Heart left ventricle (tissue), 16 donors: ENCODE data around the gene MS4A1. TPM values are rescaled to one million over a fixed set of nuclear protein-coding genes. Genes with fewer than 3 reads are reported as not detected.

Source experiments
- ATAC-seq, 4 donors: fragments of 200-7000 bp; cut with Tn5 transposase; one replicate each; pipeline ENCODE4 v1.9.1; 2020 to 2022; ENCODE audit warnings: moderate library complexity in 4 of 4, mild to moderate bottlenecking in 3 of 4, moderate number of reproducible peaks in 1 of 4
- DNase-seq, 5 donors: peaks; one replicate each; pipeline ENCODE4 v3.0.0-alpha.2; 2020
- H3K27ac ChIP-seq, 12 donors: fragments of 200-600 bp; sonication (generic) in 4 of 12; one replicate each; pipeline versions ENCODE4 v1.5.0 to v1.8.0; 2016 to 2022; ENCODE audit warnings: mild to moderate bottlenecking in 2 of 12
- H3K27me3 ChIP-seq, 9 donors: fragments of 200-600 bp; sonication (generic) in 2 of 9; one replicate each; pipeline versions ENCODE4 v1.5.1 to v1.8.0; 2016 to 2022; ENCODE audit warnings: mild to moderate bottlenecking in 3 of 9
- H3K36me3 ChIP-seq, 9 donors: fragments of 200-600 bp; sonication (generic) in 2 of 9; one replicate each; pipeline versions ENCODE4 v1.5.0 to v1.8.0; 2018 to 2022; ENCODE audit warnings: mild to moderate bottlenecking in 2 of 9
- H3K4me1 ChIP-seq, 12 donors: fragments of 200-600 bp; sonication (generic) in 4 of 12; one replicate each; pipeline versions ENCODE4 v1.5.0 to v1.8.0; 2016 to 2022; ENCODE audit warnings: mild to moderate bottlenecking in 3 of 12
- H3K4me3 ChIP-seq, 12 donors: fragments of 200-600 bp; sonication (generic) in 4 of 12; one replicate each; pipeline versions ENCODE4 v1.5.0 to v1.8.0; 2017 to 2022; ENCODE audit warnings: mild to moderate bottlenecking in 9 of 12, moderate library complexity in 4 of 12
- H3K9me3 ChIP-seq, 12 donors: fragments of 200-600 bp; sonication (generic) in 4 of 12; one replicate each; pipeline versions ENCODE4 v1.5.0 to v1.8.0; 2016 to 2022; ENCODE audit warnings: mild to moderate bottlenecking in 1 of 12
- CTCF ChIP-seq, 12 donors: fragments of 200-600 bp; sonication (generic) in 4 of 12; IDR thresholded peaks; one replicate each; pipeline versions ENCODE4 v1.5.0 to v1.8.0; 2018 to 2022; ENCODE audit warnings: antibody characterized with exemption in 12 of 12, mild to moderate bottlenecking in 5 of 12
- POLR2A ChIP-seq, 2 donors: fragments of 450-650 bp; IDR thresholded peaks; one replicate each; pipeline ENCODE4 v1.6.1; 2017; ENCODE audit warnings: antibody characterized with exemption in 2 of 2, mild to moderate bottlenecking in 2 of 2, moderate library complexity in 2 of 2
- WGBS, 4 donors: extraction: QIAGEN DNeasy Blood & Tissue Kit in 2 of 4; methylation state at CpG; one replicate each; pipeline versions ENCODE4 v1.1.5 to v1.1.7; 2013 to 2018; 5-methylcytosine and 5-hydroxymethylcytosine counted together
- intact Hi-C, 10 donors: fragments of 100-400 bp; cut with DNase I; formaldehyde crosslinking; loops; one replicate each; pipeline versions ENCODE4 v1.11.1 to v1.14.2; 2022
- polyA plus RNA-seq, 2 donors: library from polyadenylated mRNA; stranded (reverse); fragments of 200-250 nt; gene quantifications; one replicate each; pipeline ENCODE4 v1.2.3, GENCODE V29; 2013
- total RNA-seq, 9 donors: library from RNA; depleted of rRNA in 2 of 9; stranded (reverse); fragments of >200 nt in 2 of 9; fragmentation: NEBNext Ultra II Directional in 3 of 9; extraction: Animal tissue kit (Norgen Biotek cat#: 25700) in 3 of 9; gene quantifications; one replicate each; pipeline versions ENCODE4 v1.1.0 to v1.2.4, GENCODE V29; 2016 to 2023
- donor health status: ischemic (EF 13 %, LVEDD 7.1; RV severe dilation, severe dysfunction).
- donor health status: healthy with polysubstance abuse.
- donor health status: DM: no; HTN: yes; CAD: no.
- donor health status: DM: no; HTN: no; CAD: no.
- donor health status: ischemic (EF 25% LVEDD 6.9; RV normal size, moderate dysfunction).
- donor health status: ischemic (EF 25% LVEDD 5.7; RV mildly dilated, moderate dysfunction).
- donor health status: healthy.
- donor health status: DM: yes; HTN: yes; CAD: no.
- donor health status: ischemic (EF 35%, LVEDD 5.7; RV mildly dilated, moderate dysfunction).
- donor health status: nonischemic (EF 11% LVEDD 7.7; RV severe dilation, severe dysfunction).
- donor health status: DM: yes; HTN: yes; CAD: no.
- donor health status: PGD.
- donor health status: ischemic (EF 29% LVEDD 5.4; RV normal size, mild dysfunction).
- donor health status: nonischemic (EF 23%, LVEDD 6.1; RV moderate dilation, normal function).

Gene MS4A1
- total and polyA plus RNA-seq, 11 donors, result 0.08 to 0.86 (median 0.45) TPM; not detected in 8

- Histone ChIP-seq H3K27ac (no peak overlapping the region), H3K9me3 (no peaks in the 10 kb centered on the region), H3K4me3 (no peak overlapping the region), H3K36me3 (no peaks in the 10 kb centered on the region), H3K27me3 (no peaks in the 10 kb centered on the region), H3K4me1 (no peaks in the 10 kb centered on the region)
- 53 to 61% (median 60%) methylated on average over 6 of the region's 6 CpGs for WGBS, 4 donors
- ATAC-seq (no peak), DNase-seq (no peak)
- intact Hi-C loops, result no loop called here
- no peak for TF ChIP-seq POLR2A (IDR thresholded peaks at IDR 0.05)
- TF ChIP-seq CTCF (IDR thresholded peaks at IDR 0.05), result no peak
Observed at GRCh38 chr11:60511393-60511792, 55.7 kb downstream of the MS4A1 start.

- Histone ChIP-seq H3K4me1 (no peaks in the 10 kb centered on the region), H3K27me3 (no peaks in the 10 kb centered on the region), H3K27ac (no peak overlapping the region), H3K36me3 (no peaks in the 10 kb centered on the region), H3K9me3 (no peaks in the 10 kb centered on the region), H3K4me3 (no peak overlapping the region)
- intact Hi-C loops, result no loop called here
- TF ChIP-seq POLR2A (IDR thresholded peaks at IDR 0.05), result no peak
- no peak for TF ChIP-seq CTCF (IDR thresholded peaks at IDR 0.05)
- whole genome bisulfite sequencing, 4 donors, result 67 to 72% (median 69%) methylated on average over 3 of the region's 3 CpGs
- ATAC-seq, result no peak
- DNase-seq, result no peak
Observed at GRCh38 chr11:60512651-60513225, 57.1 kb downstream of the MS4A1 start.

GRCh38 chr11:60513496-60514460, 58.1 kb downstream of the MS4A1 start:
- no peak for ATAC-seq
- WGBS, 4 donors, result 62 to 69% (median 66%) methylated on average over 2 of the region's 2 CpGs
- H3K4me1 ChIP-seq, result no peaks in the 10 kb centered on the region
- no peak for DNase-seq
- no peaks in the 10 kb centered on the region for H3K36me3 ChIP-seq
- no peak for TF ChIP-seq POLR2A (IDR thresholded peaks at IDR 0.05)
- no peak for TF ChIP-seq CTCF (IDR thresholded peaks at IDR 0.05)
- no peaks in the 10 kb centered on the region for H3K9me3 ChIP-seq
- H3K27ac ChIP-seq, result no peak overlapping the region
- intact Hi-C loops, result no loop called here
- no peak overlapping the region for H3K4me3 ChIP-seq
- no peaks in the 10 kb centered on the region for H3K27me3 ChIP-seq

GRCh38 chr11:60515144-60515855, 59.7 kb downstream of the MS4A1 start, which contains the start of gene MS4A13:
MS4A13 (plus strand) TSS chr11:60515392; CDS start chr11:60518084, 2,692 bp downstream.
- intact Hi-C loops, result no loop called here
- no peak for TF ChIP-seq POLR2A (IDR thresholded peaks at IDR 0.05)
- no peak for TF ChIP-seq CTCF (IDR thresholded peaks at IDR 0.05)
- no peaks in the 10 kb centered on the region for H3K36me3 ChIP-seq
- no peak within 1 kb of the TSS for H3K27ac ChIP-seq
- no peak within 1 kb of the TSS for H3K4me3 ChIP-seq
- WGBS, 4 donors, result 90 to 94% (median 93%) methylated on average over 25 to 29 of the region's 29 CpGs
- DNase-seq (peak in 1 of 5 donors; percentile 49), ATAC-seq (no peak)
- H3K9me3 ChIP-seq, result no peaks in the 10 kb centered on the region
- no peaks in the 10 kb centered on the region for H3K4me1 ChIP-seq
- H3K27me3 ChIP-seq, result no peaks in the 10 kb centered on the region
